Measurements from ENCODE around the gene SLC6A8. TPM values are rescaled to one million over a fixed set of nuclear protein-coding genes. Genes with fewer than 3 reads are reported as not detected.

Gene SLC6A8
- total RNA-seq, 1 donor from 2014 or later = 94.1 TPM

- Mint-ChIP-seq H3K27ac (no peak overlapping the region), H3K4me1 (peaks cover 8% of the 10 kb centered on the region), H3K4me3 (peak overlapping the region; percentile 31), H3K36me3 (peaks cover 16% of the 10 kb centered on the region), H3K27me3 (ENCODE audit: insufficient read depth, low read depth) (peaks cover 2% of the 10 kb centered on the region), H3K9me3 (peaks cover 38% of the 10 kb centered on the region)
- H3K79me2 ChIP-seq (ENCODE audit: low read depth) = no peaks in the 10 kb centered on the region
- H3K4me1 ChIP-seq = no peaks in the 10 kb centered on the region
- H3K4me2 ChIP-seq = no peak overlapping the region
- H3K9ac ChIP-seq = no peak overlapping the region
- H4K20me1 ChIP-seq (ENCODE audit: low read depth) = no peaks in the 10 kb centered on the region
- H3F3A ChIP-seq (ENCODE audit: low read depth) = no peaks in the 10 kb centered on the region
- no peaks in the 10 kb centered on the region for H3K36me3 ChIP-seq
- H3K27ac ChIP-seq = no peak overlapping the region
- no peak for DNase-seq (ENCODE audit: low spot score)
- H3K27me3 ChIP-seq = no peaks in the 10 kb centered on the region
- no peak for TF ChIP-seq EZH2phosphoT487 (IDR thresholded peaks at IDR 0.05)
- TF ChIP-seq EZH2 (IDR thresholded peaks at IDR 0.05) = no peak
- TF ChIP-seq CTCF (IDR thresholded peaks at IDR 0.05) = no peak
- H3K9me3 ChIP-seq (ENCODE audit: low read depth) = no peaks in the 10 kb centered on the region
- no peak overlapping the region for H2AFZ ChIP-seq (replicated peaks)
- H3K4me3 ChIP-seq = no peak overlapping the region
These were observed 47.1 kb downstream of the SLC6A8 start for GRCh38 chrX:153734871-153735270.

GRCh38 chrX:153735274-153735673, 47.5 kb downstream of the SLC6A8 start:
- no peaks in the 10 kb centered on the region for H3K27me3 ChIP-seq
- H3K9me3 ChIP-seq (ENCODE audit: low read depth) = no peaks in the 10 kb centered on the region
- H3K36me3 Mint-ChIP-seq = peaks cover 16% of the 10 kb centered on the region
- no peak overlapping the region for H2AFZ ChIP-seq (replicated peaks)
- H3K9ac ChIP-seq = no peak overlapping the region
- no peaks in the 10 kb centered on the region for H3F3A ChIP-seq (ENCODE audit: low read depth)
- peaks cover 38% of the 10 kb centered on the region for H3K9me3 Mint-ChIP-seq
- H3K36me3 ChIP-seq = no peaks in the 10 kb centered on the region
- H3K4me3 Mint-ChIP-seq = no peak overlapping the region
- no peak overlapping the region for H3K4me3 ChIP-seq
- H3K4me1 ChIP-seq = no peaks in the 10 kb centered on the region
- H3K79me2 ChIP-seq (ENCODE audit: low read depth) = no peaks in the 10 kb centered on the region
- TF ChIP-seq EZH2 (IDR thresholded peaks at IDR 0.05) (no peak), EZH2phosphoT487 (IDR thresholded peaks at IDR 0.05) (no peak), CTCF (IDR thresholded peaks at IDR 0.05) (no peak)
- no peak overlapping the region for H3K27ac ChIP-seq
- peaks cover 8% of the 10 kb centered on the region for H3K4me1 Mint-ChIP-seq
- no peaks in the 10 kb centered on the region for H4K20me1 ChIP-seq (ENCODE audit: low read depth)
- H3K27ac Mint-ChIP-seq = no peak overlapping the region
- no peak overlapping the region for H3K4me2 ChIP-seq
- no peak for DNase-seq (ENCODE audit: low spot score)
- peaks cover 2% of the 10 kb centered on the region for H3K27me3 Mint-ChIP-seq (ENCODE audit: insufficient read depth, low read depth)

GRCh38 chrX:153736071-153736820, 48.5 kb downstream of the SLC6A8 start:
- no peak overlapping the region for H3K27ac ChIP-seq
- no peaks in the 10 kb centered on the region for H3K9me3 ChIP-seq (ENCODE audit: low read depth)
- H3K27me3 ChIP-seq = no peaks in the 10 kb centered on the region
- no peaks in the 10 kb centered on the region for H3F3A ChIP-seq (ENCODE audit: low read depth)
- no peaks in the 10 kb centered on the region for H4K20me1 ChIP-seq (ENCODE audit: low read depth)
- H3K79me2 ChIP-seq (ENCODE audit: low read depth) = no peaks in the 10 kb centered on the region
- Mint-ChIP-seq H3K27ac (no peak overlapping the region), H3K36me3 (peaks cover 12% of the 10 kb centered on the region), H3K9me3 (peaks cover 36% of the 10 kb centered on the region), H3K4me3 (no peak overlapping the region), H3K27me3 (ENCODE audit: insufficient read depth, low read depth) (peaks cover 2% of the 10 kb centered on the region), H3K4me1 (peaks cover 10% of the 10 kb centered on the region)
- no peak for DNase-seq (ENCODE audit: low spot score)
- no peak overlapping the region for H3K4me3 ChIP-seq
- H3K4me2 ChIP-seq = no peak overlapping the region
- H3K36me3 ChIP-seq = no peaks in the 10 kb centered on the region
- no peak overlapping the region for H2AFZ ChIP-seq (replicated peaks)
- H3K4me1 ChIP-seq = no peaks in the 10 kb centered on the region
- TF ChIP-seq EZH2 (IDR thresholded peaks at IDR 0.05) (no peak), EZH2phosphoT487 (IDR thresholded peaks at IDR 0.05) (no peak), CTCF (IDR thresholded peaks at IDR 0.05) (no peak)
- H3K9ac ChIP-seq = no peak overlapping the region

All from neural progenitor cell (in vitro differentiated cells).